ENCODE measurements around the gene PSPN. TPM values are rescaled to one million over a fixed set of nuclear protein-coding genes. Genes with fewer than 3 reads are reported as not detected.

The PSPN gene, protein sequence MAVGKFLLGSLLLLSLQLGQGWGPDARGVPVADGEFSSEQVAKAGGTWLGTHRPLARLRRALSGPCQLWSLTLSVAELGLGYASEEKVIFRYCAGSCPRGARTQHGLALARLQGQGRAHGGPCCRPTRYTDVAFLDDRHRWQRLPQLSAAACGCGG
- 1 to 10 TPM; 1.7 to 6.0 TPM for total RNA-seq

DNA sequence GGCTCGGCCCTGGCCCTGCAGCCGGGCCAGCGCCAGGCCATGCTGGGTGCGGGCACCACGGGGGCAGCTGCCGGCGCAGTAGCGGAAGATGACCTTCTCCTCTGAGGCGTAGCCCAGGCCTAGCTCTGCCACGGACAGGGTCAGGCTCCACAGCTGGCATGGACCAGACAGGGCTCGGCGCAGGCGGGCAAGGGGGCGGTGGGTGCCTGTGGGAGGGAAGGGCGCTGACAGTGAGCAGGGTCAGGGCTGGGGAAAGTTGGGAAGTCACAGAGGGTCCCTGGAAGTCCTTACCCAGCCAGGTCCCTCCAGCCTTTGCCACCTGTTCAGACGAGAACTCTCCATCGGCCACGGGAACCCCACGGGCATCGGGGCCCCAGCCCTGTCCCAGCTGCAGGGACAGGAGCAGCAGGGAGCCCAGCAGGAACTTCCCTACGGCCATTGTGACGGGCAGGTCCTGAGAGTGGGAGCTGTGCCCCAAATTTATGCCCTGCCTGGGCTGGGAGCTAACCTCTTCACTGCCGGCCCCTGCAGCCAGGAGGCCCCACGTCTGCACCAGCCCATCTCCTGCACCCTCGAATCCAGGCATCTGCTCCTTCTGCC is at the start of gene PSPN:
PSPN (minus strand) TSS at position 523 of the 600 bp plus-strand sequence; CDS start at position 439, 84 bp downstream.
- no peak for DNase-seq
- no peaks in the 10 kb centered on the region for H3K4me1 ChIP-seq

DNA sequence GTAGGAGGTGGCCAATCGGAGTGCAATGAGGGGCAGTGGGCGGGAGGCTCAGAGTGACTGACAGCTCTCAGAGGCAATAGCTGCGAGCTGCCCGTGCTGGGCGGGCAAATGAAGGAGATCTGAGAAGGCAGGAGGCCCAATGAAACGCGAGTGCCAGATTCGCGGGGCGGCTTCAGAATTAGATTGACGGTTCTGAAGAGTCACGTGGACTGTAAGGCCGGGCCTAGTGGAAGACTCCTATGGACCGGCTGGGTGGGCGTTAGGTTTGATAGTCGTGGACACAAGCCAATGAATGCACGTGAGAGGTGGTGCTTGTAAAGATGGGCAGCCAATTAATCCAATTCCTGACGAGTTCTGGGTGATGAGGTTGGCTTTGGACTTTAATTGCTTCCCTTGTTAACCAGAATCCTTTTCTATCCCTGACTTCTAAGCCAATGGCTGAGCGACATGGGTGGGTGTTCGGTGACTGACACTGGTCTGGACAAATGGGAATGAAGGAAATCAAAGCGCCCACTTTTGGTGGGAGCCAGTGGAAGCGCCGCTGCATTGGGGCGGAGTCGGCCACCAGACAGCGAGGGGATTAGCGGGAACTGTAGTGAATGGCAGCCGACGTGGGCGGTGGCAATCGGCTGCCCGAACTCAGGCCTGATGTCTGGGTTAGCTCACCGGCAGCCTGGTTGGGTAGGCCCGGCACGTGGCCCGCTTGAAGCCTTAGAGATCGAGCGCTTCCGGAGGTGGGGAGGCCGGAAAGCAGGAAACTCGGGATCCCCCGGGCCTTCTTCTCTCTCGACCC is 49.4 kb upstream of the PSPN start:
- Histone ChIP-seq H3K27ac (peak overlapping the region; percentile 78), H3K27me3 (no peaks in the 10 kb centered on the region), H3K9me3 (no peaks in the 10 kb centered on the region), H3K36me3 (peaks cover 2% of the 10 kb centered on the region), H3K4me3 (peak overlapping the region; percentile 23), H3K9ac (ENCODE audit: low read depth in 2 of 2, low read length in 2 of 2) (peak overlapping the region in 1 of 2 donors; percentile 12), H3K4me1 (peaks cover 7% of the 10 kb centered on the region)
- TF ChIP-seq, protein P1, sequence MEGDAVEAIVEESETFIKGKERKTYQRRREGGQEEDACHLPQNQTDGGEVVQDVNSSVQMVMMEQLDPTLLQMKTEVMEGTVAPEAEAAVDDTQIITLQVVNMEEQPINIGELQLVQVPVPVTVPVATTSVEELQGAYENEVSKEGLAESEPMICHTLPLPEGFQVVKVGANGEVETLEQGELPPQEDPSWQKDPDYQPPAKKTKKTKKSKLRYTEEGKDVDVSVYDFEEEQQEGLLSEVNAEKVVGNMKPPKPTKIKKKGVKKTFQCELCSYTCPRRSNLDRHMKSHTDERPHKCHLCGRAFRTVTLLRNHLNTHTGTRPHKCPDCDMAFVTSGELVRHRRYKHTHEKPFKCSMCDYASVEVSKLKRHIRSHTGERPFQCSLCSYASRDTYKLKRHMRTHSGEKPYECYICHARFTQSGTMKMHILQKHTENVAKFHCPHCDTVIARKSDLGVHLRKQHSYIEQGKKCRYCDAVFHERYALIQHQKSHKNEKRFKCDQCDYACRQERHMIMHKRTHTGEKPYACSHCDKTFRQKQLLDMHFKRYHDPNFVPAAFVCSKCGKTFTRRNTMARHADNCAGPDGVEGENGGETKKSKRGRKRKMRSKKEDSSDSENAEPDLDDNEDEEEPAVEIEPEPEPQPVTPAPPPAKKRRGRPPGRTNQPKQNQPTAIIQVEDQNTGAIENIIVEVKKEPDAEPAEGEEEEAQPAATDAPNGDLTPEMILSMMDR (IDR thresholded peaks at IDR 0.05), result no peak
- intact Hi-C loops (cut with DNase I), result no loop called here
- peak; percentile 99 for DNase-seq

More for the DNA sequence above, at the start of gene PSPN:
- no peak within 1 kb of the TSS for H3K9ac ChIP-seq (ENCODE audit: low read depth in 2 of 2, low read length in 2 of 2)
- intact Hi-C loops (cut with DNase I), result no loop called here
- H3K27ac ChIP-seq, result no peak within 1 kb of the TSS
- H3K27me3 ChIP-seq, result no peaks in the 10 kb centered on the region
- peaks cover 3% of the 10 kb centered on the region for H3K36me3 ChIP-seq
- TF ChIP-seq, protein P1 (IDR thresholded peaks at IDR 0.05), result no peak
- H3K4me3 ChIP-seq, result no peak within 1 kb of the TSS
- H3K9me3 ChIP-seq, result no peaks in the 10 kb centered on the region

- Histone ChIP-seq H3K36me3 (peaks cover 8% of the 10 kb centered on the region), H3K27me3 (no peaks in the 10 kb centered on the region), H3K4me1 (peaks cover 7% of the 10 kb centered on the region), H3K27ac (peak within 1 kb of the TSS; percentile 78), H3K4me3 (peak within 1 kb of the TSS; percentile 85), H3K9ac (ENCODE audit: low read depth in 2 of 2, low read length in 2 of 2) (peak within 1 kb of the TSS; percentile 84 to 85), H3K9me3 (no peaks in the 10 kb centered on the region)
- intact Hi-C loops (cut with DNase I), result no loop called here
- TF ChIP-seq, protein P1 (IDR thresholded peaks at IDR 0.05), result no peak
- no peak for DNase-seq
Measured at GRCh38 chr19:6424195-6424938, 48.6 kb upstream of the PSPN start, which contains the start of gene KHSRP. Gene KHSRP, minus strand, starts transcription at chr19:6424811. Its CDS starts 110 bp downstream, at chr19:6424701.

GRCh38 chr19:6423499-6424194 is 47.9 kb upstream of the PSPN start:
- Histone ChIP-seq H3K9me3 (no peaks in the 10 kb centered on the region), H3K27me3 (no peaks in the 10 kb centered on the region), H3K27ac (peak overlapping the region; percentile 22), H3K36me3 (peaks cover 8% of the 10 kb centered on the region), H3K4me3 (peak overlapping the region; percentile 85), H3K9ac (ENCODE audit: low read depth in 2 of 2, low read length in 2 of 2) (peak overlapping the region; percentile 84 to 85), H3K4me1 (peaks cover 7% of the 10 kb centered on the region)
- TF ChIP-seq, protein P1 (IDR thresholded peaks at IDR 0.05), result no peak
- DNase-seq, result peak; percentile 55
- intact Hi-C loops (cut with DNase I), result no loop called here
